Gastrocnemius medialis (tissue), 4 donors: ENCODE results near the gene PLCB1.

Source experiments
- CTCF ChIP-seq, 5 experiments: fragments of 450-650 bp in 3 of 5; fragments of 200-600 bp in 2 of 5; sonication (generic) in 2 of 5; IDR thresholded peaks in 4 of 5; conservative IDR thresholded peaks in 1 of 5; 1 replicate in 4 of 5; 2 replicates in 1 of 5; pipeline ENCODE4 v1.5.1; 2016 to 2019; ENCODE audit warnings: antibody characterized with exemption in 5 of 5, mild to moderate bottlenecking in 3 of 5, moderate library complexity in 3 of 5
- POLR2A ChIP-seq, 2 donors: fragments of 450-650 bp; IDR thresholded peaks; one replicate each; pipeline ENCODE4 v1.6.1; 2017; ENCODE audit warnings: antibody characterized with exemption in 2 of 2, mild to moderate bottlenecking in 2 of 2, moderate library complexity in 2 of 2

- TF ChIP-seq CTCF (IDR thresholded peaks at IDR 0.05 in 4 of 5, conservative IDR thresholded peaks at IDR 0.05 in 1 of 5), result no peak
- TF ChIP-seq POLR2A (IDR thresholded peaks at IDR 0.05), result no peak
Measured at GRCh38 chr20:8711501-8711900, 579.4 kb downstream of the PLCB1 start.
